Endothelial cell of umbilical vein (primary cell): ENCODE data around the gene ARID3B. TPM values are rescaled to one million over a fixed set of nuclear protein-coding genes. Genes with fewer than 3 reads are reported as not detected.

Experiments
- BruUV-seq: library from RNA; stranded (reverse); fragments of 400-500 nt; replicated peaks from 2 replicates; lab custom pipeline; 2021; lab: Mats Ljungman, UMichigan
- CTCF ChIA-PET: fragments of 300-600, 350-600 bp; sonication (Branson Sonifier 250); formaldehyde crosslinking; loops from one replicate; lab custom pipeline; 2021; ENCODE audit warnings: antibody characterized with exemption, inconsistent platforms; lab: Charles Lee
- POLR2A ChIA-PET: fragments of 300-600, 350-600 bp; sonication (Branson Sonifier 250); formaldehyde crosslinking; loops from one replicate; lab custom pipeline; 2021; ENCODE audit warnings: antibody characterized with exemption, inconsistent platforms; lab: Charles Lee
- DNase-seq: peaks from one replicate; pipeline ENCODE4 v3.0.0-alpha.2; 2011; ENCODE audit warnings: low read depth, low spot score
- FAIRE-seq: peaks from 2 replicates; lab custom pipeline; 2011; peaks lifted over from hg19 to GRCh38; lab: Jason Lieb, UNC
- H2AFZ ChIP-seq: 2 replicates; pipeline ENCODE4 v1.6.0; 2012; ENCODE audit warnings: low read depth, low read length, control low read depth, inconsistent platforms
- H3K27ac ChIP-seq: 2 replicates; pipeline ENCODE4 v1.5.1; 2011; ENCODE audit warnings: low read depth, mild to moderate bottlenecking, control low read depth, low read length, moderate library complexity; ENCODE audit not compliant: insufficient read depth
- H3K27me3 ChIP-seq, 2 experiments: 2 replicates each; pipeline versions ENCODE4 v1.6.0 to v1.6.1; 2011; ENCODE audit warnings: low read length in 2 of 2, mixed read lengths in 1 of 2; ENCODE audit not compliant: control insufficient read depth in 2 of 2, insufficient read depth in 2 of 2
- H3K36me3 ChIP-seq, 2 experiments: 2 replicates in 1 of 2; 3 replicates in 1 of 2; pipeline ENCODE4 v1.5.1; 2011; ENCODE audit warnings: low read length in 2 of 2, mild to moderate bottlenecking in 1 of 2, moderate library complexity in 1 of 2; ENCODE audit not compliant: control insufficient read depth in 2 of 2, insufficient read depth in 2 of 2; ENCODE audit errors: extremely low read depth in 1 of 2
- H3K4me1 ChIP-seq: 3 replicates; pipeline ENCODE4 v1.5.1; 2011; ENCODE audit warnings: mild to moderate bottlenecking, low read length; ENCODE audit not compliant: control insufficient read depth, insufficient read depth; ENCODE audit errors: extremely low read depth
- H3K4me2 ChIP-seq: 2 replicates; pipeline ENCODE4 v1.6.1; 2011; ENCODE audit warnings: low read length, control low read depth, mixed read lengths; ENCODE audit not compliant: insufficient read depth
- H3K4me3 ChIP-seq, 3 experiments: fragments of 200-600 bp in 1 of 3; sonication (generic), shearing (Covaris generic) in 1 of 3; replicated peaks in 1 of 3; 2 replicates each; pipeline ENCODE4 v1.5.1; 2011 to 2016; ENCODE audit warnings: control low read depth in 3 of 3, low read length in 3 of 3, mild to moderate bottlenecking in 2 of 3, inconsistent platforms in 1 of 3, low read depth in 1 of 3, moderate library complexity in 1 of 3; ENCODE audit not compliant: insufficient read depth in 1 of 3
- H3K79me2 ChIP-seq: 2 replicates; pipeline ENCODE4 v1.6.0; 2012; ENCODE audit warnings: low read length, inconsistent platforms; ENCODE audit not compliant: control insufficient read depth, insufficient read depth
- H3K9ac ChIP-seq: replicated peaks from 2 replicates; pipeline ENCODE3; 2011; ENCODE audit warnings: low read length, control low read depth; ENCODE audit not compliant: insufficient read depth; ENCODE audit errors: extremely low read depth
- H3K9me1 ChIP-seq: replicated peaks from 3 replicates; pipeline ENCODE4 v1.6.0; 2011; ENCODE audit warnings: mild to moderate bottlenecking, low read length; ENCODE audit not compliant: control insufficient read depth, insufficient read depth; ENCODE audit errors: extremely low read depth
- H3K9me3 ChIP-seq: replicated peaks from 2 replicates; pipeline ENCODE4 v1.5.1; 2012; ENCODE audit warnings: low read length, inconsistent platforms; ENCODE audit not compliant: control insufficient read depth, insufficient read depth
- H4K20me1 ChIP-seq: replicated peaks from 2 replicates; pipeline ENCODE3; 2011; ENCODE audit warnings: mild to moderate bottlenecking, low read length; ENCODE audit not compliant: control insufficient read depth, insufficient read depth; ENCODE audit errors: extremely low read depth
- CTCF ChIP-seq, 2 donors: IDR thresholded peaks; 1 replicate in 1 of 2; 2 replicates in 1 of 2; pipeline ENCODE4 v1.5.1; 2011; ENCODE audit warnings: low read length in 2 of 2, mild to moderate bottlenecking in 2 of 2, moderate library complexity in 2 of 2, control low read depth in 1 of 2, inconsistent platforms in 1 of 2, low read depth in 1 of 2; ENCODE audit not compliant: insufficient read depth in 1 of 2; ENCODE audit errors: extremely low read depth in 1 of 2
- EZH2 ChIP-seq: IDR thresholded peaks from 2 replicates; pipeline ENCODE4 v1.6.1; 2012; ENCODE audit warnings: borderline replicate concordance, low read depth, mild to moderate bottlenecking, moderate library complexity, low read length, inconsistent platforms; ENCODE audit not compliant: severe bottlenecking
- FOS ChIP-seq: IDR thresholded peaks from 2 replicates; pipeline ENCODE4 v1.6.1; 2011; ENCODE audit warnings: mild to moderate bottlenecking, low read length, moderate library complexity, borderline replicate concordance; ENCODE audit not compliant: insufficient read depth
- GATA2 ChIP-seq: IDR thresholded peaks from 2 replicates; pipeline ENCODE4 v1.7.0; 2011; ENCODE audit warnings: low read depth, mild to moderate bottlenecking, moderate library complexity, mixed read lengths, low read length; ENCODE audit not compliant: insufficient read length, insufficient read depth
- JUN ChIP-seq: IDR thresholded peaks from 2 replicates; pipeline ENCODE4 v1.6.1; 2011; ENCODE audit warnings: borderline replicate concordance, low read depth; ENCODE audit not compliant: insufficient read length, insufficient read depth
- MYC ChIP-seq: IDR thresholded peaks from one replicate; pipeline ENCODE4 v1.6.1; 2011; ENCODE audit warnings: mild to moderate bottlenecking, low read depth, low read length
- POLR2A ChIP-seq: IDR thresholded peaks from 2 replicates; pipeline ENCODE4 v1.6.1; 2012; ENCODE audit warnings: low read depth, mild to moderate bottlenecking, control low read depth, low read length
- POLR2AphosphoS5 ChIP-seq: IDR thresholded peaks from 2 replicates; pipeline ENCODE4 v1.6.1; 2012; ENCODE audit warnings: low read depth, mild to moderate bottlenecking, control low read depth, low read length, moderate library complexity; ENCODE audit not compliant: insufficient read depth
- dilution Hi-C: fragments of 300-500 bp; cut with MboI; formaldehyde crosslinking; loops from one replicate; pipeline ENCODE4 v1.15.0; 2019; ENCODE audit warnings: low sequenced_read_pairs; ENCODE audit not compliant: extremely low pct_ligation_motif_present
- intact Hi-C: fragments of 100-400 bp; cut with micrococcal nuclease; formaldehyde crosslinking; loops from one replicate; pipeline ENCODE4 v1.10.0; 2022
- polyA plus RNA-seq, 4 experiments: library from polyadenylated mRNA; depleted of rRNA in 3 of 4; stranded (reverse) in 3 of 4; unstranded in 1 of 4; fragments of >200 nt; gene quantifications; 2 replicates each; pipeline versions ENCODE4 v1.2.1 to v1.2.3, GENCODE V29; 2011 to 2012; ENCODE audit warnings: missing spikeins in 1 of 4
- total RNA-seq: library from RNA; stranded (reverse); gene quantifications from 2 replicates; pipeline ENCODE4 v1.2.3, GENCODE V29; 2021
- TF ChIP-seq, protein P1 (sequence below): IDR thresholded peaks from 2 replicates; pipeline ENCODE4 v1.6.1; 2011; ENCODE audit not compliant: insufficient read depth, insufficient read length

The ARID3B gene
- total and polyA plus RNA-seq, 2 donors (not counting 3 experiments of a cell fraction or from before 2014, with no cell fraction given): 6.2 to 10.0 TPM

DNA sequence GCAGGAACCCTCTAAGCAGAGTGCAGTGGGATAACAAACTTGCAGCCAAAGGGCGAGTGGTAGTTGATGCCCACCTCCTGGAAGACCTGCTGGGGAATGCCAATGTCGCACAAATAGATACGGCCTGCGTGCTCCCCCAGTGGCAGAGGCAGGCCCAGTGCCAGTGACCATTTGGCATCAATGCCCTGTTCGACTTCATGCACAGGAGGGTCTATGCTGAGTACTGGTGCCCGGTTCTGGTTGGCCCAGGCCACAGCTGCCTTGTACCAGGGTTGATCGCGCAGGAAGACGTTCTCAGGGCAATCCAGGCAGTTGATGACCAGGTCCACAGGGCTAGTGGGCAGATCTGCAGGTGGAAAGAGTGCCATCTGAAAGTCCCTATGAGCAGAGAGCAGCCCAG is 91.6 kb downstream of the ARID3B start:
- H3K4me2 ChIP-seq: no peak overlapping the region
- ChIA-PET POLR2A (no interaction called here), CTCF (interaction anchor here (0.6 to 18.1 kb wide), 32 partner anchors 9 to 260 kb away, joined by 3 to 696 read pairs (median 4); partner anchors contain the start of genes CSK, CYP1A1 and EDC3)
- H3K27me3 ChIP-seq: no peaks in the 10 kb centered on the region
- H3K27ac ChIP-seq: no peak overlapping the region
- H3K9ac ChIP-seq: no peak overlapping the region
- TF ChIP-seq MYC: no peak
- TF ChIP-seq POLR2A: no peak
- no peak for TF ChIP-seq JUN
- no peak for TF ChIP-seq POLR2AphosphoS5
- TF ChIP-seq EZH2: no peak
- no peak for TF ChIP-seq GATA2
- no peak for TF ChIP-seq FOS
- TF ChIP-seq, protein P1, sequence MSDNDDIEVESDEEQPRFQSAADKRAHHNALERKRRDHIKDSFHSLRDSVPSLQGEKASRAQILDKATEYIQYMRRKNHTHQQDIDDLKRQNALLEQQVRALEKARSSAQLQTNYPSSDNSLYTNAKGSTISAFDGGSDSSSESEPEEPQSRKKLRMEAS: no peak
- no peak for TF ChIP-seq CTCF (IDR thresholded peaks at IDR 0.05; ENCODE audit: extremely low read depth in 1 of 2, insufficient read depth in 1 of 2, low read depth in 1 of 2, low read length in 2 of 2)
- no peaks in the 10 kb centered on the region for H3K79me2 ChIP-seq
- no peak for DNase-seq
- dilution Hi-C loops (loop anchor here (25.0 kb wide), 1 partner anchor 130 kb away; no protein-coding TSS in a partner anchor), intact Hi-C loops (loop anchor here (1.0 kb wide), 1 partner anchor 259 kb away; no protein-coding TSS in a partner anchor)
- no peak overlapping the region for H2AFZ ChIP-seq
- no peaks in the 10 kb centered on the region for H3K4me1 ChIP-seq
- H3K36me3 ChIP-seq: peaks cover 6 to 51% of the 10 kb centered on the region in 2 experiments
- H3K9me1 ChIP-seq: no peaks in the 10 kb centered on the region
- no peaks in the 10 kb centered on the region for H3K9me3 ChIP-seq
- H4K20me1 ChIP-seq: no peaks in the 10 kb centered on the region
- no peak for FAIRE-seq
- no peak overlapping the region for H3K4me3 ChIP-seq
- BruUV-seq: no TSS peak
